Aorta (tissue), 5 donors: ENCODE data around the gene TBC1D19. TPM values are rescaled to one million over a fixed set of nuclear protein-coding genes. Genes with fewer than 3 reads are reported as not detected.

ENCODE experiments used
- ATAC-seq: fragments of 200-7000 bp; cut with Tn5 transposase; one replicate; pipeline ENCODE4 v1.9.1; 2022; ENCODE audit warnings: moderate library complexity; ENCODE audit not compliant: low FRiP score
- DNase-seq, 2 donors: peaks; one replicate each; pipeline ENCODE4 v3.0.0-alpha.2; 2020
- H3K27ac ChIP-seq, 2 donors: one replicate each; pipeline ENCODE4 v1.5.1; 2013; ENCODE audit warnings: low read length in 2 of 2, mild to moderate bottlenecking in 2 of 2, moderate library complexity in 2 of 2, control low read depth in 1 of 2, inconsistent platforms in 1 of 2, low read depth in 1 of 2
- H3K27me3 ChIP-seq, 2 donors: one replicate each; pipeline ENCODE4 v1.6.1; 2013; ENCODE audit warnings: control low read depth in 1 of 2, low read length in 1 of 2, mild to moderate bottlenecking in 1 of 2, moderate library complexity in 1 of 2; ENCODE audit not compliant: insufficient read depth in 2 of 2, control insufficient read depth in 1 of 2
- H3K36me3 ChIP-seq, 2 donors: one replicate each; pipeline ENCODE4 v1.6.1; 2013; ENCODE audit warnings: control low read depth in 1 of 2, low read length in 1 of 2, mild to moderate bottlenecking in 1 of 2; ENCODE audit not compliant: insufficient read depth in 2 of 2, control insufficient read depth in 1 of 2
- H3K4me1 ChIP-seq, 2 donors: one replicate each; pipeline ENCODE4 v1.6.1; 2013; ENCODE audit warnings: low read length in 2 of 2, control low read depth in 1 of 2, mild to moderate bottlenecking in 1 of 2, moderate library complexity in 1 of 2; ENCODE audit not compliant: insufficient read depth in 2 of 2, control insufficient read depth in 1 of 2
- H3K4me3 ChIP-seq, 2 donors: one replicate each; pipeline ENCODE4 v1.5.1; 2013; ENCODE audit warnings: low read length in 2 of 2, control low read depth in 1 of 2, mild to moderate bottlenecking in 1 of 2
- H3K9me3 ChIP-seq: one replicate; pipeline ENCODE4 v1.6.1; 2013; ENCODE audit warnings: mild to moderate bottlenecking, low read length; ENCODE audit not compliant: control insufficient read depth
- WGBS, 2 donors: extraction: QIAGEN DNeasy Blood & Tissue Kit; methylation state at CpG; one replicate each; pipeline ENCODE4 v1.1.7; 2013; 5-methylcytosine and 5-hydroxymethylcytosine counted together
- intact Hi-C, 2 donors: fragments of 100-400 bp; cut with DNase I; formaldehyde crosslinking; loops; one replicate each; pipeline versions ENCODE4 v1.14.2 to v1.15.0; 2022
- polyA plus RNA-seq, 2 donors: library from polyadenylated mRNA; stranded (reverse); fragments of 200-250 nt; gene quantifications; one replicate each; pipeline ENCODE4 v1.2.3, GENCODE V29; 2013
- total RNA-seq, 2 donors: library from RNA; stranded (reverse); fragmentation: NEBNext Ultra II Directional; extraction: Animal tissue kit (Norgen Biotek cat#: 25700); gene quantifications; one replicate each; pipeline ENCODE4 v1.2.1, GENCODE V29; 2021
- donor health status: healthy with polysubstance abuse.
- donor health status: Bipolar disorder and iron deficiency.
- donor health status: DM: no; HTN: no; CAD: no.
- donor health status: DM: no; HTN: no; CAD: no.
- donor health status: DM: yes; HTN: yes; CAD: no.

TBC1D19 gene
- total and polyA plus RNA-seq, 4 donors, result 2.9 to 13.2 (median 7.1) TPM

GRCh38 chr4:26787461-26788340 lies 203.8 kb downstream of the TBC1D19 start:
- H3K36me3 ChIP-seq, result no peaks in the 10 kb centered on the region
- H3K4me1 ChIP-seq, result peaks cover 3 to 8% of the 10 kb centered on the region in 2 donors
- intact Hi-C loops, result loop anchor here (10.0 kb wide), 2 partner anchors 67 to 217 kb away; no protein-coding TSS in a partner anchor
- peaks cover 0 to 1% of the 10 kb centered on the region in 2 donors for H3K27me3 ChIP-seq
- WGBS, 2 donors, result 25 to 28% methylated on average over 11 of the region's 11 CpGs
- H3K9me3 ChIP-seq, result no peaks in the 10 kb centered on the region
- no peak overlapping the region for H3K27ac ChIP-seq
- peak; percentile 57 to 83 for DNase-seq
- H3K4me3 ChIP-seq, result no peak overlapping the region
- ATAC-seq, result peak; percentile 39

- intact Hi-C loops, result loop anchor here (10.0 kb wide), 2 partner anchors 66 to 216 kb away; no protein-coding TSS in a partner anchor
- DNase-seq (no peak), ATAC-seq (no peak)
- Histone ChIP-seq H3K4me1 (peaks cover 3 to 8% of the 10 kb centered on the region in 2 donors), H3K27ac (no peak overlapping the region), H3K36me3 (no peaks in the 10 kb centered on the region), H3K4me3 (no peak overlapping the region), H3K9me3 (no peaks in the 10 kb centered on the region), H3K27me3 (peaks cover 0 to 1% of the 10 kb centered on the region in 2 donors)
- WGBS, 2 donors, result 21 to 49% methylated on average over 1 of the region's 1 CpG
These were observed 204.5 kb downstream of the TBC1D19 start for GRCh38 chr4:26788341-26788733.

- DNase-seq, result no peak
- H3K4me3 ChIP-seq, result no peak overlapping the region
- peaks cover 3 to 8% of the 10 kb centered on the region in 2 donors for H3K4me1 ChIP-seq
- H3K36me3 ChIP-seq, result no peaks in the 10 kb centered on the region
- H3K27me3 ChIP-seq, result peaks cover 0 to 1% of the 10 kb centered on the region in 2 donors
- intact Hi-C loops, result loop anchor here (10.0 kb wide), 2 partner anchors 66 to 216 kb away; no protein-coding TSS in a partner anchor
- no peaks in the 10 kb centered on the region for H3K9me3 ChIP-seq
- no peak for ATAC-seq
- H3K27ac ChIP-seq, result no peak overlapping the region
These were observed 205.3 kb downstream of the TBC1D19 start for GRCh38 chr4:26789208-26789607.

GRCh38 chr4:26791346-26791745 lies 207.5 kb downstream of the TBC1D19 start:
- Histone ChIP-seq H3K9me3 (no peaks in the 10 kb centered on the region), H3K4me1 (peaks cover 3 to 8% of the 10 kb centered on the region in 2 donors), H3K27ac (no peak overlapping the region), H3K4me3 (no peak overlapping the region), H3K27me3 (no peaks in the 10 kb centered on the region), H3K36me3 (no peaks in the 10 kb centered on the region)
- DNase-seq, result no peak
- intact Hi-C loops, result no loop called here
- ATAC-seq, result no peak
- WGBS, 2 donors, result 14 to 16% methylated on average over 3 of the region's 3 CpGs

GRCh38 chr4:26792639-26793038 lies 208.8 kb downstream of the TBC1D19 start:
- DNase-seq, result no peak
- ATAC-seq, result no peak
- Histone ChIP-seq H3K4me3 (no peak overlapping the region), H3K9me3 (no peaks in the 10 kb centered on the region), H3K27ac (no peak overlapping the region), H3K36me3 (no peaks in the 10 kb centered on the region), H3K4me1 (peaks cover 3 to 8% of the 10 kb centered on the region in 2 donors), H3K27me3 (no peaks in the 10 kb centered on the region)
- intact Hi-C loops, result no loop called here

GRCh38 chr4:26793735-26794134 lies 209.9 kb downstream of the TBC1D19 start:
- Histone ChIP-seq H3K4me3 (no peak overlapping the region), H3K4me1 (peaks cover 3% of the 10 kb centered on the region in 2 donors), H3K36me3 (no peaks in the 10 kb centered on the region), H3K27me3 (no peaks in the 10 kb centered on the region), H3K27ac (no peak overlapping the region), H3K9me3 (no peaks in the 10 kb centered on the region)
- ATAC-seq, result no peak
- intact Hi-C loops, result no loop called here
- 92 to 98% methylated on average over 2 of the region's 2 CpGs for WGBS, 2 donors
- DNase-seq, result no peak

- Histone ChIP-seq H3K4me1 (peaks cover 3% of the 10 kb centered on the region in 2 donors), H3K4me3 (no peak overlapping the region), H3K9me3 (no peaks in the 10 kb centered on the region), H3K36me3 (no peaks in the 10 kb centered on the region), H3K27me3 (no peaks in the 10 kb centered on the region), H3K27ac (no peak overlapping the region)
- DNase-seq (no peak), ATAC-seq (no peak)
- intact Hi-C loops, result no loop called here
- WGBS, 2 donors, result 74% methylated on average over 3 of the region's 3 CpGs
These were observed 212.2 kb downstream of the TBC1D19 start for GRCh38 chr4:26796081-26796480.

GRCh38 chr4:26802790-26803189 lies 218.9 kb downstream of the TBC1D19 start:
- no peaks in the 10 kb centered on the region for H3K9me3 ChIP-seq
- WGBS, 2 donors, result 91 to 96% methylated on average over 5 of the region's 5 CpGs
- H3K27ac ChIP-seq, result no peak overlapping the region
- DNase-seq (no peak), ATAC-seq (no peak)
- intact Hi-C loops, result no loop called here
- no peaks in the 10 kb centered on the region for H3K4me1 ChIP-seq
- H3K4me3 ChIP-seq, result no peak overlapping the region
- no peaks in the 10 kb centered on the region for H3K36me3 ChIP-seq
- H3K27me3 ChIP-seq, result no peaks in the 10 kb centered on the region
